Colonic mucosa (tissue), 4 donors: ENCODE data around the gene IMMP2L. TPM values are rescaled to one million over a fixed set of nuclear protein-coding genes. Genes with fewer than 3 reads are reported as not detected.

Source experiments
- DNase-seq: peaks from one replicate; pipeline ENCODE4 v3.0.0-alpha.2; 2020
- H3K27ac ChIP-seq: fragments of 200-600 bp; one replicate; pipeline ENCODE4 v1.8.0; 2021
- H3K27me3 ChIP-seq: fragments of 200-600 bp; one replicate; pipeline ENCODE4 v1.8.0; 2021
- H3K36me3 ChIP-seq: fragments of 200-600 bp; one replicate; pipeline ENCODE4 v1.8.0; 2021
- H3K4me1 ChIP-seq: fragments of 200-600 bp; one replicate; pipeline ENCODE4 v1.8.0; 2021; ENCODE audit warnings: mild to moderate bottlenecking
- H3K4me3 ChIP-seq: fragments of 200-600 bp; one replicate; pipeline ENCODE4 v1.8.0; 2021
- H3K9ac ChIP-seq, 2 donors: one replicate each; pipeline ENCODE4 v1.7.0; 2013; ENCODE audit warnings: control low read depth in 2 of 2, low read depth in 2 of 2, low read length in 2 of 2
- H3K9me3 ChIP-seq: fragments of 200-600 bp; one replicate; pipeline ENCODE4 v1.8.0; 2021
- CTCF ChIP-seq: fragments of 200-600 bp; IDR thresholded peaks from one replicate; pipeline ENCODE4 v1.8.0; 2022; ENCODE audit warnings: antibody characterized with exemption, mild to moderate bottlenecking
- intact Hi-C: fragments of 100-400 bp; cut with DNase I; formaldehyde crosslinking; loops from one replicate; pipeline ENCODE4 v1.14.1; 2022
- total RNA-seq, 2 donors: library from RNA; stranded (reverse); fragmentation: NEBNext Ultra II Directional in 1 of 2; extraction: Animal tissue kit (Norgen Biotek cat#: 25700) in 1 of 2; gene quantifications; one replicate each; pipeline ENCODE4 v1.2.1, GENCODE V29; 2021
- donor health status: healthy.
- donor health status: DM: no; HTN: no; CAD: no.
- donor health status: DM: no; HTN: no; CAD: no.

IMMP2L gene
- total RNA-seq, 2 donors from 2014 or later = 13.4 to 15.4 TPM

DNA sequence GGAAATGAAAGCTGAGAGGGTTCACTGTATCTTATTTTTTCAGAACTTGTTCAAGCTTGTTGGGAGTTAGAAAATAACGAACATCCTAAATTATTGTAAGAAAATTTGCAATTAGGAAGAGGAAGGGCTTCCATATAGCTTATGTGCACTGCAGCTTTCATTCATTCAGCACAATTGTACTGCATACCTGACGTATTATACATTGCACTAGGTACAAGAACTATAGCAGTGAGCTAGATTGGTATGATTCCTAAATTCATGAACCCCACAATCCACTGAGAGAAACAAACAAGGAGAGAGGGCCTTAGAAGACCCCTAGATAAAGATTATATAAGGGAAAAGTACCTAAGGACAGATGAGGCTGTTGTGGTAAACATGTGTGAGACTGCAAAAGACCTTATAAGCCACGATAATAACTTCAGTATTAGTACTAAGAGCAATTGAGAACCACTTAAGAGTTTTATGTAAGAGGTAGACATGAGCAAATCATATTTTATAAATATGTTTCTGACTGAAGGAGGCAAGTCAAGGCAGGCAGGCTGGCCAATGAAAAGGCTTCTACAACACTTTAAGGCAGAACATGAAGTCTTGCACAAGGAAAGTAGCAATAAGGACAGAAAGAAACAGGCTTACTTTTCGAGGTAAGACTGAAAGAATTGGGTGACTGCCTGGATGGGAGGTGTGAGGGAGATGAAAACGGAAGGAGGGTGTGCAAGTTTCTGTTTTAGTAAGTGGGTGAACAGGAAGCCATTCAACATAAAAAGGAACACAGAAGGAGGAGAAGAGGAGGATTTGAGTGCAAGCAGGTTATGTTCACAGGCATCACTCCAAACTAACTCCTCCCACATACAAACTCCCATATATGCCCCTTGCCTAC lies 549.3 kb downstream of the IMMP2L start:
- Histone ChIP-seq H3K9me3 (no peaks in the 10 kb centered on the region), H3K4me3 (no peak overlapping the region), H3K4me1 (no peaks in the 10 kb centered on the region), H3K27me3 (no peaks in the 10 kb centered on the region), H3K27ac (peak overlapping the region; percentile 8), H3K9ac (no peak overlapping the region), H3K36me3 (no peaks in the 10 kb centered on the region)
- DNase-seq = no peak
- intact Hi-C loops = no loop called here
- TF ChIP-seq CTCF = no peak

DNA sequence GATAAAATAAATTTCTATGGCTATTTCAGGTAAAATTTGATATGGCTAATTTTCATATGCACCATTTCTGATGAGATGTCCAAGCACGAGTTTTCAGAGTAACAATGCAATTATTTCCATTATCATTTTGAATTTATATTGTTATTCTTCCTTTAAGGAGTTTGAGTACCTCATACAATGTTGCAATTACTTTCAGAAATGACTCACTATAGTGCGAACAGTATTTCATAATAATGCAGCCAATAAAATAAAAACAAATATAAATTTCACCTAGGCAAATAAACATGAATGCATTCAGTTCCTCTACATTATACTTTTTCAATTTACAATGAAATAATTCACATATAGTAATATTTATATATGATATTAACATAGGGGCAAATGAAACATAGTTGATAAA lies 550.1 kb downstream of the IMMP2L start:
- no peaks in the 10 kb centered on the region for H3K9me3 ChIP-seq
- H3K4me3 ChIP-seq = no peak overlapping the region
- no peak overlapping the region for H3K27ac ChIP-seq
- H3K36me3 ChIP-seq = no peaks in the 10 kb centered on the region
- H3K9ac ChIP-seq = no peak overlapping the region
- H3K4me1 ChIP-seq = no peaks in the 10 kb centered on the region
- DNase-seq = no peak
- TF ChIP-seq CTCF = no peak
- no peaks in the 10 kb centered on the region for H3K27me3 ChIP-seq
- intact Hi-C loops = no loop called here

GRCh38 chr7:111011520-111011919 lies 550.8 kb downstream of the IMMP2L start:
- intact Hi-C loops = no loop called here
- Histone ChIP-seq H3K27ac (no peak overlapping the region), H3K4me3 (no peak overlapping the region), H3K27me3 (no peaks in the 10 kb centered on the region), H3K9ac (no peak overlapping the region), H3K4me1 (no peaks in the 10 kb centered on the region), H3K36me3 (no peaks in the 10 kb centered on the region), H3K9me3 (no peaks in the 10 kb centered on the region)
- no peak for TF ChIP-seq CTCF
- DNase-seq = no peak

DNA sequence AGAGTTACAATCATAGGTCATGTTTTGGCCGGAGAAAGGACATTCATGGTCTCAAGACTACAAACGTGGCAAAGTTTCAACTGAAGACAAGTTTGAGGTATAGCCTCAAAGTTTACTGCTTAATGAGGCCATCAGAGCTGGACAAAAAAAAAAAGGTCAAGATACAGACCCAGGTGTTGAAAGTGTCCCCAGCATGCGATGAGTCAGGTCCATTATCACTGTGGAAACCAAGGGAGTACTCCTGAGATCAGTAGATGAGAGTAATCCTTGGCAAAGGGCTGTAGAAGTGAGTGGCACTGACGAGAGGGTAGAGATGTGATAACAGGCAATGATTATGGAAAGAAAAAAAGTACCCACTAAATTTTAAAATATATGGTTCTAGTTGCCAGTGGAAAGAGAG lies 551.5 kb downstream of the IMMP2L start:
- intact Hi-C loops = no loop called here
- no peaks in the 10 kb centered on the region for H3K4me1 ChIP-seq
- H3K36me3 ChIP-seq = no peaks in the 10 kb centered on the region
- H3K27ac ChIP-seq = no peak overlapping the region
- no peak for TF ChIP-seq CTCF
- no peak for DNase-seq
- no peaks in the 10 kb centered on the region for H3K9me3 ChIP-seq
- no peak overlapping the region for H3K4me3 ChIP-seq
- H3K9ac ChIP-seq = no peak overlapping the region
- no peaks in the 10 kb centered on the region for H3K27me3 ChIP-seq

DNA sequence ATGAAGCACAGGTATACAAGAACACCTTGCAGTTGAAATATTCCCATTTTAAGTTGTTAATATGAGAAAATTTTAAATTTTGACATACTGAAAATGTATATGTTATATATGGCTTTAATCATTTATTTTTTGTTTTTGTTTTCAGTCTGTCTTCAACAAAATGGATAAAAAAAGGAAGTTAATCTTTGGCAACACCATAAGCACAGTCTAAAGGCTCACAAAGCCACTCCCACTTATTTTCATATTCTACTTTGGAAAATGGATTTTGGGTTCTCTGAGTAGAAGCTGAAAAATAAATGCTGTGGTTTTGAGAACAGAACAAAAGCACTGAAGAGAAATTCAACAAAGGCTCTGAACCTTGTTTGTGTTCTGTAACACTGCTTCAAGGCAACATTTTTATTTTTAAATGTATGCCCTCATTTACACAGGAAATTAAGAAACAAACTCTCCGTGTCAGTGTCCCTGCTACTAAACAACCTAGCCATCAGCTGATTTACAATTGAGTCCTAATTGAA lies 552.7 kb downstream of the IMMP2L start:
- TF ChIP-seq CTCF = no peak
- H3K4me1 ChIP-seq = no peaks in the 10 kb centered on the region
- H3K9me3 ChIP-seq = no peaks in the 10 kb centered on the region
- intact Hi-C loops = no loop called here
- H3K27ac ChIP-seq = no peak overlapping the region
- H3K9ac ChIP-seq = no peak overlapping the region
- H3K4me3 ChIP-seq = no peak overlapping the region
- DNase-seq = no peak
- no peaks in the 10 kb centered on the region for H3K27me3 ChIP-seq
- H3K36me3 ChIP-seq = no peaks in the 10 kb centered on the region
